RPMI7951 (cell line): ENCODE data around the gene TUBA4B. TPM values are rescaled to one million over a fixed set of nuclear protein-coding genes. Genes with fewer than 3 reads are reported as not detected.

Experiments used
- DNase-seq: peaks from one replicate; pipeline ENCODE4 v3.0.0-alpha.2; 2012; ENCODE audit warnings: low read depth
- total RNA-seq: library from RNA; depleted of rRNA; stranded (reverse); fragments of >200 nt; shearing (Covaris generic); gene quantifications from 2 replicates; pipeline ENCODE4 v1.2.3, GENCODE V29; 2014; rRNA removed

Gene TUBA4B
- total RNA-seq, result not detected in 2 replicates

DNA sequence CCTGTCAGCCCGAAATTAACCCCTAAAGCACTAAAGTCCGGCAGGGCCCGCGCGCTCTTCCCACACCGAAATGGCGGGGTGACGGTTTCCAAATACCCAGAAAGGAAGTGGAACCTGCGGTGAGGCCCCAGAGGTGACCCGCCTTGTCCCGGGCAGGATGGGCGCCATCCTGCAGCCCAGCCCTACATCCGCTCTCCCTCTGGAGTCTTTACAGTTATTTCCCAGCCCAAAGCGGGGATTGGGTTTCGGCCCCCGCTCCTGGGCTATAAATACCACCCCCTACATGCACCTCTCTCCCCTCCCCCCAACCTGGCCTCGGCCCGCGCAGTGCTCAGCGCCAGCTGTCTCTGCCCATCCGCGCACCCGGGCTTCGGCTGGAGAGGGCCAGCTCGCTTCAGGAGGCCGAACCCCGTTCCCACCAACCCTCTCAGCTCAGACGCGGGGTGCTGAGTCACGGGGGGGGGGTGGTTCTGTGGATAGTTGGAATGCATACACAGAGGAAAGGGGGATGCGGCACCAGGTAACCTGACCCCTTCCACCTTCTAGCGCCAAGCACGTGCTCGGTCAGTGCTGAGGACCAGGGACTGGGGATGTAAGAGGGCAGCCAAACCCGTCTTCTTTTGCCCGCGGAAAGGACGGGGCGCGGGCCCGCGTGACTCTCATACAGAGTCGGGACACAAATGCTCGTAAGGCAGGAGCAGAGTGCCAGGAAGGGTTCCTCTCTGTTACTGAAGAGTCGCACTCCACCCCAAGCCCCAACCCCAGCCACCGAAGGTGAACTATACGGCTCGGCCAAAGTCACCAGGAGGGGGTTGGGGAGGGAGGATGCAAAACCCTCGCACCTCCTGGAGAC lies at the start of gene TUBA4B:
Gene TUBA4B (plus strand): TSS at position 344 of the 853 bp plus-strand sequence. CDS start 165 bp downstream, at position 509.
- DNase-seq, result no peak

DNA sequence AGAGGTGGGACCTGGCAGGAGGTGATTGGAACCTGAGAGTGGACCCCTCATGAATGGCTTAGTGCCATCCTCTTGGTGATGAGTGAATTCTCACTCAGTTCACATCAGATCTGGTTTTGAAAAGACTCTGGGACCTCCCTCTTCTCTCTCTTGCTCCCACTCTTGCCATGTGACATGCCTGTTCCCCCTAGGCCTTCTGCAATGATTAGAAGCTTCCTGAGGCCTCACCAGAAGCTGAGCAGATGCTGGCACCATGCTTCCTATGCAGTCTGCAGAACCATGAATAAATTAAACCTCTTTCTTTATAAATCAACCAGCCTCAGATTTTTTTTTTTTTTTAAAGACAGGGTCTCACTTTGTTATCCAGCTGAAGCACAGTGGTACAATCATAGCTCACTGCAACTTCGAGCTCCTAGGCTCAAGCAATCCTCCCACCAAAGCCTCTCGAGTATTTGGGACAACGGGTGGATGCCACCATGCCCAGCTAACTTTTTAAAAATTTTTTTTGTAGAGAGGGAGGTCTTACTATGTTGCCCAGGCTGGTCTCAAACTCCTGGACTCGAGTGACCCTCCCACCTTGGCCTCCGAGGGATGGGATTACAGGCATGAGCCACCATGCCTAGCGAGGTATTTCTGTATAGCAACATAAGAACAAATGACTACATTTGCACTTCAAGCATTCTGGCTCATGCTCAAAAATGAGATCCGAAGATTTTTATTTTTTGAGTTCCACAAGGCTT lies 48.4 kb upstream of the TUBA4B start:
- DNase-seq, result no peak

DNA sequence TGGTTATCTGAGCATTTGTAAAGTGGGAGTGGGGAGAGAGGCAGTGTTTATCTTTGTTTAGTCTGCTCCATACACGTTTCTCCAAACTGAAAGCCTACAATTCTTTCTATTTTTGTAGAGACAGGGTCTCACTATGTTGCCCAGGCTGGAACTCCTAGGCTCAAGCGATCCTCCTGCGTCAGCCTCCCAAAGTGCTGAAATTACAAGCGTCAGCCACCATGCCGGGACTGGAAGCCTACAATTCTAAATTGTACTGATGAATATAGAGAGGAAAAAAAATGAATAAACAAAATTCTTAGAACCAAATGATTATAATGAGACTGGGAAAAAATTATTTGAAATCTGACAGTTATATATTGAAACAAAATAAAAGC lies 47.9 kb upstream of the TUBA4B start:
- DNase-seq, result no peak

DNA sequence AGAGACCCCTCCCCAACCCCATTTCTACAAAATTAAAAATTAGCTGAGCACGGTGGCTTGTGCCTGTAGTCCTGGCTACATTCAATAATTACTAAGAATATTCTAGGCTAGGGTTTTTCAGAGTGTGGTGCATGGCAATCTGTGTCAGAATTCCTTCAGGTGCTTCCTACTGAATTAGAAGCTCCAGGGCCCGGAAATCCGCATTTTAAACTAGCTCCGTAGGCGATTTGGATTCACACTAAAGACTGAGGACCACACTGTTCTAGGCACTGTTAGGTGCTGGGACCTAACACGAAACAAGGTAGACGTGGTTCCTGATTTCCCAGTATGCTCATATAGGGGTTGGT lies 47.1 kb upstream of the TUBA4B start:
- DNase-seq, result no peak

DNA sequence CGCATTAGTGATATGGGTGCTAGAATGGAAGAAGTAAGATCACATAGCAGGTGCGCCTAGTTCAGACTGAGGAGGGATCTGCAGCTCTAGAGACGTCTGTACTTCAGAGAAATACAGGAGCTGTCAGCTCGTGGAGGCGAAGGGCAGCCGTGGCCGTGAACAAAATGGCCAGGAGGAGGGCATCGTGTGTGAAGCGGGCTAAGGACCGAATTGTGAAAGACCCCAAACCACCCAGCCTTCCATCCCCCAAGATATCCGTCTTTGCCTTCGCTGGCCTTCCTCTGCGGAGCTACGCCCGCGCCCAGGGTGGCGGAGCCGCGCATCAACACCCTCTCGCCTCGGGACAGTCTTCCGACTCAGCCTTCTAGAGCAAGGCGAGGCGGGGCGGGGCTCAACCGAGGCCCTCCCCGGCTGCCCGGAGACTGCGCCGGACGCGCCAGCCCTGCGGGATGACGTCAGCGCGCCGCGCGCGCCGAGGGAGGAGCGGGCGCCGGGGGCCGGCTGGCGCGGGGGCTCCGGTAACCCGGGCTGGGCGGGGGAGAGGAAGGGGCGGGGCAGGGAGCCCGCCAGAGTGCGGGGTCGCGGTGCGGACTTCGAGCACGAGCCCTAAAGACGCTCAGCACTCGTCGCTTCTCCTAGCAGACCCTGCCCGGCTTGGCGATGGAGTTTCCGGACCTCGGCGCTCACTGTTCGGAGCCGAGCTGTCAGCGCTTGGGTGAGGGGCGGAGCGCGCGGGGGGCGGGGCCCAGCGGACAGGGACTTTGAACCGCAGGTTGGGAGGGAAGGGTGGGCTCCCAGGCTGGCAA lies 46.5 kb upstream of the TUBA4B start, which contains the start of gene ZFAND2B:
Gene ZFAND2B (plus strand): TSS at position 455 of the 806 bp plus-strand sequence. CDS start 206 bp downstream, at position 661.
- peak; percentile 93 for DNase-seq

DNA sequence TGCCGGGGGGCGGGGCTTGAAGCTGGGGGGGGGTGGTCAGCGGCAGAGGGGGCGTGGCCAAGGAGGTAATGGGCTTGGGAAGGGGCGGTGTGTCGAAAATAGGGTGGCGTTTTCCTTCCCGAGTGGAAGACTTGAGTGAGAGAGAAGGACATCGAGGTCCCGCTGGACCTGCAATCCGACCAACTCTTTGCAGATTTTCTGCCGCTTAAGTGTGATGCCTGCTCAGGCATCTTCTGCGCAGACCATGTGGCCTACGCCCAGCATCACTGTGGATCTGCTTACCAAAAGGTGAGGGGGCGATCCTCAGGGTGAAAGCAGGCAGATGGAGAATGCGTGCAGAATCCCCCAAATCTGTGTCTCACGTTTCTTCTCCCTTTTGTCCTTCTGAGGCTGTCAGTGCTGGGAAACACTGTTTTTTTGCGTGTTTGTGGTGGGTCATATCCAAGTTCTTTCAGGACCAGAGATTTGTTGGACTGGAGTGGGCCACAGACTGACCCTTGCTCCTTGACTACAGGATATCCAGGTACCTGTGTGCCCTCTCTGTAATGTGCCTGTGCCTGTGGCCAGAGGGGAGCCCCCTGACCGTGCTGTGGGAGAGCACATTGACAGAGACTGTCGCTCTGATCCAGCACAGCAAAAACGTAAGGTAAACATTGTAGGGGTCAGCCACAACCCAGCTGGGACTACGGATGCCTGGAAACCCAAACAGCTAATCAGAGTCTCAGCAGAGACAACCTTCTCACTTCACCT lies 45.7 kb upstream of the TUBA4B start:
- no peak for DNase-seq

DNA sequence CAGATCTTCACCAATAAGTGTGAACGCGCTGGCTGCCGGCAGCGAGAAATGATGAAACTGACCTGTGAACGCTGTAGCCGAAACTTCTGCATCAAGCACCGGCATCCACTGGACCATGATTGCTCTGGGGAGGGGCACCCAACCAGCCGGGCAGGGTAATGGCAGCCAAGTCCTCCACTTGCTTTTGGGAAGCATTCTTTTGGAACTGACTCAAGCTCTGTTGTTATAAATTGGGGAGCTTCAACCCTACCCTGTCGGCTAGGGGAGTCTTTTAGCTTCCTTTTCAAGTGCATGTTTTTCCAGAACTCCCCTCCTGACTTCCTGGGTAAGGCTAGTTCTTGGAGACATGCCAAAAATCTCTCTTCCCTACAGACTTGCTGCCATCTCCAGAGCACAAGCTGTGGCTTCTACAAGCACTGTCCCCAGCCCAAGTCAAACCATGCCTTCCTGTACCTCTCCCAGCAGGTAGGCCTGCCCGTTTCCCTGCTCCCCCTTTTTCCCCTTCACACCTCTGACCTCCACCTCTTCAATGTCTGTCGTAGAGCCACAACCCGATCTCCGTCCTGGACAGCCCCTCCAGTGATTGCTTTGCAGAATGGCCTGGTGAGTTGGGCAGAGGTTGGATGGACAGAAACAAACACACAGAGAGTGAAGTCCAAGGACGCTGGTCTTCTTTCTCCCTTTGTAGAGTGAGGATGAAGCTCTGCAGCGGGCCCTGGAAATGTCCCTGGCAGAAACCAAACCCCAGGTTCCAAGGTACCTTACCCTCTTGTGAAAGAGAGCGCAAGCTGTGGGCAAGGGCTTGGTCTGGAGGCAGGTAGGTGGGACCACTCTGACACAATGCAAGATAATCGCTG lies 44.9 kb upstream of the TUBA4B start:
- DNase-seq, result peak; percentile 58

DNA sequence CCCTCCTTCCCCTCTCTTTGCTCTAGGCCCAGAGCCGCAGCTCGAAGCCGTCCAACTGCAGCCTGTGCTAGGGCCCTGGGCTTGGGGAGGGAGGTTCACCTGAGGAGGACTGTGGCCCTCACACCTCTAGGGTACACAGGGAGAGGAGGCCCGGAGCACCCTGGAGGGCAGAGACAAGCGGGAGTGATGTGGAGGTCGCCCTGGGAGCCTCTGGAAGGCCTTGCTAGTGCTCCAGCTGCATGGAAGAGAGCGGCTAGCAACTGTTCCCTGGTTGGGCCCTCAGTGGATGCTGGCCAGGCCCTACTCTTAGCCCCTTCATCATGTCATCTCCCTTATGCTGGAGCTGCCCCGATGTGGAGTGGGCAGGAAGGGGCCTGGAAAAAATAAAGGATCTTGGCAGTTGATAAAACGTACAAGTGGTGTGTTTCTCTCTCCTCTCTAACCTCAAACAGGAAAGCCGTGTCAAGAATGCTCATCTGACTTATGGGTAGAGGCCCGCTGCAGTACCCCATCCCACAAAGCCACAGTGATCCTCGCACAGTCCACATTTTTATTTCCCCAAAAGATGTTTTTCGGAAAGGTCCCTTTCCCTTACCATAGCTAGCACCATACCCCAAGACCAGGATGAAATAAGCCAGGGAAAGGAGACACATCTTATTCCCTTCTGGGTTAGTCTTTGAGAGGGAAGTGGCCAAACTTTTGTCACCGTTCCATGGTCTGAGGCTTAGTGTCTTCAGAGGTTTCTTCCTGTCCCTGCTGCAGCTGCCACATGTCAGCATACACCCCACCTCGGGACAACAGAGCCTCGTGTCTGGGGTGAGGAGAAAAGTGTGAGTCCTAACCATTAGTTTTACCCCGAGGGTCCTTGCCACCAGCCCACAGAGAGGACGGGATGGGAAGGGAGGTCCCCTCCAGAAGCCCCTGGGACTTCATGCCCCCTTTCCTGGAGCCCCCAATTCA lies 43.5 kb upstream of the TUBA4B start:
- DNase-seq, result no peak

DNA sequence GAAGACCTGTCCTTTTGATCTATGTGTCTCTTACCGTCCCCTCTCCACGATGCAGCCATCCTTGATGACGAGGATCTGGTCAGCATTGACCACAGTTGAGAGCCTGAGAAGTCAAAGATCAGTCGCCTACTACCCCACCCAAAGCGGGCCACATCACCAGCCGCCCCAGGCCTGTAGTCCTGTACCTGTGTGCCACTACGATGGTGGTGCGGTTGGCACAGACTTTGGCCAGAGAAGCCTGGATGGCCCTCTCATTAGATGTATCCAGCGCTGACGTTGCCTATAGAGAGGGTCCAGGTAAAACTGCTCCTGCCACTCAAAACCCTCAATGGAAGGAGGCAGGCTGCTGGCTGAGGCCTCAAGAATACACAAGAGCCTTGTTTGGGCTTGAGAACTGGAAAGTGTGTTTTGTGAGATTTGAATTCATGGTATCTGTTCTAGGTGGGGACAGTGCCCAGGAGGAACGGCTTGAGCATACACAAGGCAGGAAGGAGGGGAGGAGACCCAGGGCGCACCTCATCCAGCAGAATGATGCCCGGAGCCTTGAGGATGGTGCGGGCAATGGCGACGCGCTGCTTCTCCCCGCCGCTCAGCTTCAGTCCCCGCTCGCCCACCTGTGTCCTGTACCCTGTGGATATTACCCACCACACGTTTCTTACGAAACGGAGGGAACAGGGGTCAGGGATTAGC lies 42.7 kb upstream of the TUBA4B start:
- no peak for DNase-seq

DNA sequence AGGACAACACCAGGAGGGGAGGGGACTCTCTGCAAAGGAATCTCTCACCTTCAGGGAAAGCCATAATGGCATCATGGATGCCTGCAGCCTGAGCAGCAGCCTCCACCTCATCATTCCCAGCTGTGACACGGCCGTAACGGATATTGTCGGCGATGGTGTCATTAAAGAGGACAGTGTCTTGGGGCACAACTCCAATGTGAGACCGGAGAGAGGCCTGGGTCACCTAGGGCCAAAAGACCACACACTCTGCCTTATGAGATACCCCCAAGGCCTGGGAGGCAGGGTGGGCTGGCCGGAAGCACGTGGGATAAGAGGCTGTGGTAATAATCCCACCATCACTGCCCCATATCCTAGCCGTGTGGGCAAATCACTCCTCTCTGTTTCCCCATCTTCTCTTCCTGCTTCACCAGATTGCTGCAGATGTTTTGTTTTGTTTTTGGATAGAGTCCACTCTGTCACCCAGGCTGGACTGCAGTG lies 42.1 kb upstream of the TUBA4B start:
- DNase-seq, result no peak

DNA sequence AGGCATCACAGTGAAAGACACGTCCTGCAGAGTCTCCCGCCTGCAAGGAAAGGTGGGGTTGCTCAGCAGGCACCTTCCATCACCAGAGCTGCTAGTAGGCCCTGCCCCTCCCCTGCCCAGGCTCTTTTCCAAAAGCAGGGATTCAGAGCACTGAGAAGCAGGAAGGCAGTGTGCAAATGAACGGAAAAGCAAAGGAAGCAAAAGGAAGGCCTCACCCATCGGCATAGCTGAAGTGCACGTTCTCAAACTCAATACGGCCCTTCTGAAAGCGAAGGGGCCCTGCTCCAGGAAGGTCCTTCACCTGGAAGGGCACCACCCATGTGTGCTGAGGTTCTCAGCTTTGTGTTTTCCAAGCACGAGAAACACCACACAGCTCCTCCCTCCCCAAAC lies 40.0 kb upstream of the TUBA4B start:
- DNase-seq, result no peak

DNA sequence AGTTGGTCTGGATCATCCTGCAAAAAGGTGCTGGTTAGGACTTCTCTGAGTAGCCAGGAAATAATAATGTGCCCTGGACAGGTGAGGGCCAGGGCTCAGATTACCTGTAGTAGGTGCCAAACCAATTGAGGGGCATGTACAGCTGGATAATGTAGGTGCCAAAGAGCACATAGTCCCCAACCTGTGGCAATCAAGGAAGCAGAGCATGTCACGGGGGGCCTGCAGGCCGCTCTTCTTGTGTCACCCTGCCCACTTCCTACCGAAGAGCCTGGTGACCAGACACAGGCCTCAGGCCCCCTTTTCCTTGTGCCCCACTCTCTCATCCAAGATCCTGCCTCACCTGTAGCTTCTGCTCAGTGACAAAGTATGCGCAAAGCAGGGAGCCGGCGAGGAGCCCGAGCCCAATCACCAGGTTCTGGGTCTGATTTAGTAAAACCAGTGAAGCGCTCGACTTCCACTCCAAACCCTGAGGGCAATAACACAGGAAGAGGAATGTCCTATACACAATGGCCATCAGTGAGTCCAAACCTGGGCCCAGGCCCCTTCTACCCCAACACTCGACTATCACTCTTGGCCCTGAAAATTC lies 39.5 kb upstream of the TUBA4B start:
- no peak for DNase-seq

DNA sequence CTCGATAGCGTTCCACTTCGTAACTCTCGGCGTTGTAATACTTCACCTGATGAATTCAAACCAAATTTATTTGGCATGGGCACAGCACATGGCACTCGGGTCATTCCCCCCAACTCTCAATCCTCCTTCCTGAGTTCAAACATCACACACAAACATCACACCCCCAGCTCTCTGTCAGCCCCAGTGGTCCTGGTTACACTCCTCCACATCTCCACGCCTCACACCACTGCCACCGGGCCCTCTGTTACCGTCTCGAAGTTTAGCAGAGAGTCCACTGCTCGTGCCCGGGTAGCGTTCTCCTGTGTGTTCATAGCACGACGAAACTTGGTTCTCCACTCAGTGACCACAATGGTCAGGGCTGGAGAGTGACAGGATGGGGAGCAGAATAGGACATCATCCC lies 38.9 kb upstream of the TUBA4B start:
- DNase-seq, result no peak

DNA sequence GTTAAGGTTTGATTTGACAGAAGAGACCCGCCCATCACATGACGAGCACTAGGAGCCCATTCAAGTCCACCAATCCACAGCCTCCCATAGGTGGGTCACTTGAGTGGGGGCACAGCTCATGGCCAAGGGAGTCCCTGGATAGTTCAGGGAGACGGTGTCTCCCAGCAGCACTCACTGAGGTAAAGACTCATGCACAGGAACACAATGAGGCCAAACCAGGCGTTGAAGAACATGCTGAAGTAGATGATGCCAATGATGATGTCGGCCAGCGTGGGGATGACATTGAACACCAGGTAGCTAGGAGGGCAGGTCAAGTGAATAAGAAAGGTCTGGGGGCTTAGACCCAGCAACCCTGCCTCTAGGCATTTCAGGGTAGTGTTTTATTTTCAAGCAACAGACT lies 38.3 kb upstream of the TUBA4B start:
- DNase-seq, result no peak

DNA sequence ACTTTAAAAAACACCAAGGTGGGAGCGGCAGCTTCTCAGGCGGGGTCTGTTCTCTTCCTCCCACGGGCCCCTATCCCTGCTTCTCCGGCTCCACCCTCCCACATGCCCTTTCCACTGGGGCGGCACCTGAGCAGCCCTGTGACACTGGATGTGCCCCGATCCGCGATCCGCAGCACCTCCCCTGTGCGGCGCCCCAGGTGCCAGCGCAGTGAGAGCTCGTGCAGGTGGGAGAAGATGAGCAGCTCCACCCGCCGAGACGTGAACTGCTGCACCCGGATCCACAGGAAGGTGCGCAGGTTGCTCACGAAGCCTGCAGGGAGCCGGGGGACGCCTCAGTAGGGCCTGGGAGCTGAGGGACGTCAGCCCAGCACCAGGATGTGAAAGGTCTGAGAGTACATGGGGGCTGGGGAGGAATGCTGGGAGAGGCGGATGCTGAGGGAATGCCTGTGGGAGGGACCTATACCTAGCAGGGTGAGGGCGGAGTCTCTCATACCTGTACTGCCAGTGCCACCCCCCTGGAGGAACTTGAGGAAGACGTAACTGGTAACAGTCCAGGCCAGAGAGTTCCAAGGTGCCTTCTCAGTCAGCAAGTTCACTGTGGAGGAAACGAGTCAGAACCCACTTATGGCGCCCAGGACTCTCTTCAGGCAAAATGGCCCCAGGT lies 37.0 kb upstream of the TUBA4B start:
- no peak for DNase-seq

DNA sequence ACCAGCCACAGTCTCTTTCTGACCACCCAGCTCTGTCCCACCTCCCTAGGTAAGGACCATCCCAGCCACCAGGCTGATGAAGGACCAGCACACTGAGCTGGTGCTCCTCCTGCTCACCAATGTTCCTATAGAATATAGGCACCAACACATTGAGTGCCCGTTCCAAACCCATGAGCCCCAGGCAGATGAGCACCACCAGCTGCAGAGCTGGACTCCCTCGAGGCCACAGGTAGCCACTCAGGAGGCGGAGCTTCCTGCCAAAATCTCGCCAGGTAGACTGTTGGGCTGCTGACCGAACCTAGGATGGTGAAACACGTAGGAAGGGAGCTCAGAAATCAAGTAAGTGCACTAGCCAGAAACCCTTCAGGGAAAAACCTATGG lies 36.5 kb upstream of the TUBA4B start:
- no peak for DNase-seq

DNA sequence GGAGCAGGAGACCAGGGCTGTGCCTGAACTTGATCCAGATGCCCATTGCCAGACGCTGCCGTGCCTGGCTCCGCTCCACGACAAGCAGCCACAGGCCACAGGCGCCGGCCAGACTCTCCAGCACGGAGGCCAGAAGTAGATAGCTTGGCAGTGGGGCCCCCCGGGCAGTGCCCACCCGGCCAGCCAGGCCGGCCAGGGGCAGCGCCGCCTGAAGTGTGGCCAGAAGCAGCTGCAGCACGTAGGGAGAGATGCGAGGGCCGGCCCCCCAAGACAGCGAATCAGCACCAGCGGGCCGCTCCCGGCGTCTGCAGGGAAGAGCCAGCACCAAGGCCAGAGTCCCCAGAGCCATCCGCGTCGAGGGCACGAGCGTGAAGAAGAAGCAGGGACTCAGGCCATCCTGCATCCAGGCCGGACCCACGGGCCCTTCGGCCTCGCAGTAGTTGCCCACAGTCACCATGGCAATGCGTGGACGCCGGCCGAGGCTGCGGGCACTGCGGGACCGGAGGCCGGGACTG lies 34.8 kb upstream of the TUBA4B start:
- DNase-seq, result no peak
